ENCODE measurements around the gene MTA1. TPM values are rescaled to one million over a fixed set of nuclear protein-coding genes. Genes with fewer than 3 reads are reported as not detected.

Gene MTA1
- total and polyA plus RNA-seq, 2 of the 8 experiments (the other 6 are each of a cell fraction or from before 2014, with no cell fraction given) = 73.9 to 221 TPM

DNA sequence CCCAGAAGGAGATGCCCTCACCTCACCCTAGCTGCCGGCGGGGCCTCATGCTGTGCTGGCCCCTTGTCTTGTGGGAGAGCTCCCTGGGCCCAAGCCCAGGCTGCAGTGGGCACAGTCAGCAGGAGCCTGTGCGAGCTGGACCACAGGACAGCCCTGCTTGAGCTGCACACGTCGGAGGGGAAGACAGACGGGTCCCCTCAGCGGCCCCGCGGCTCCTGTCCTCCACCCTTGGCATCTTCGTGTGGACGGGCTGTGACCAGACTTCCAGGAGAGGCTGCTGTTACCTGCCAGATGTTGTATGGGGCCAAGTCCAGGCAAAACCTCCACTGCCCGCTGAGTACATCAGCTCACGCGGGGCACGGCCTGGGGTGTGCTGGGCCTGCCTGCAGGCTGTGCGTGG, 30.7 kb upstream of the MTA1 start:
- no peak overlapping the region for H3K23ac ChIP-seq (ENCODE audit: insufficient read length)
- H3K27ac ChIP-seq (ENCODE audit: low read depth, low read length) = no peak overlapping the region
- no peak overlapping the region for H2BK120ac ChIP-seq (replicated peaks; ENCODE audit: low read depth, low read length)
- no peaks in the 10 kb centered on the region for H3K27me3 ChIP-seq (replicated peaks in 1 of 4; ENCODE audit: control insufficient read depth in 3 of 4, extremely low read depth in 1 of 4, insufficient read depth in 3 of 4, low read length in 3 of 4)
- no peak overlapping the region for H2BK15ac ChIP-seq (ENCODE audit: low read length)
- no peak for FAIRE-seq
- H2BK5ac ChIP-seq (ENCODE audit: low read depth, low read length) = no peak overlapping the region
- no peak overlapping the region for H3K9ac ChIP-seq (replicated peaks in 1 of 4; ENCODE audit: extremely low read depth in 1 of 4, low read depth in 3 of 4, low read length in 3 of 4)
- H2AK5ac ChIP-seq (ENCODE audit: low read depth, low read length) = no peak overlapping the region
- H3K56ac ChIP-seq (replicated peaks; ENCODE audit: insufficient read length, low read depth, low read length) = no peak overlapping the region
- H3K79me1 ChIP-seq (ENCODE audit: low read depth, low read length) = no peaks in the 10 kb centered on the region; the same call in 1 of the 2 replicates
- no peak overlapping the region for H2BK12ac ChIP-seq (ENCODE audit: low read depth, low read length)
- CTCF ChIA-PET (ENCODE audit: partially characterized antibody) = interaction anchor here (1.0 to 2.0 kb wide), 6 partner anchors 8 to 180 kb away, joined by 3 to 6 read pairs (median 3); no protein-coding TSS in a partner anchor
- 87% methylated on average over 16 of the region's 16 CpGs; no CpG with 5 or more reads in 1 of the 2 experiments for WGBS, 2 experiments (ENCODE audit: extremely low coverage in 1 of 2, insufficient coverage in 1 of 2, insufficient read length in 1 of 2, insufficient replicate concordance in 2 of 2, low coverage in 1 of 2, low lambda C conversion rate in 2 of 2, missing lambda C conversion rate in 1 of 2)
- H2AFZ ChIP-seq (ENCODE audit: low read length) = no peak overlapping the region
- H3K79me2 ChIP-seq (ENCODE audit: control insufficient read depth in 1 of 2, insufficient read depth in 2 of 2, low read length in 2 of 2) = no peaks in the 10 kb centered on the region
- H3K23me2 ChIP-seq (ENCODE audit: low read depth, low read length) = no peaks in the 10 kb centered on the region
- H3K36me3 ChIP-seq (ENCODE audit: control insufficient read depth in 2 of 4, insufficient read depth in 4 of 4, low read length in 3 of 4) = peaks cover 0 to 12% (median 2%) of the 10 kb centered on the region in 4 experiments; a peak in 3 of 8 replicates
- peaks cover 0 to 8% of the 10 kb centered on the region in 2 experiments for H4K20me1 ChIP-seq (replicated peaks in 1 of 2; ENCODE audit: control insufficient read depth in 1 of 2, insufficient read depth in 2 of 2, low read length in 2 of 2)
- DNase-seq (ENCODE audit: low read depth in 1 of 2, low spot score in 2 of 2) = no peak
- no peak overlapping the region for H3K18ac ChIP-seq (ENCODE audit: extremely low read depth, low read length)
- H2BK20ac ChIP-seq (ENCODE audit: low read length) = no peak overlapping the region
- H3K9me3 ChIP-seq (ENCODE audit: insufficient read depth in 2 of 2, low read depth in 1 of 2, low read length in 1 of 2) = no peaks in the 10 kb centered on the region
- no peak overlapping the region for H3K4me3 ChIP-seq (ENCODE audit: extremely low read depth in 1 of 4, insufficient read depth in 2 of 4, low read depth in 3 of 4, low read length in 4 of 4)
- no peak overlapping the region for H4K5ac ChIP-seq (ENCODE audit: insufficient read length, low read depth, low read length)
- no peak overlapping the region for H3K4ac ChIP-seq (replicated peaks; ENCODE audit: insufficient read length, low read depth, low read length)
- POLR2A ChIA-PET (ENCODE audit: partially characterized antibody) = interaction anchor here (1.1 to 1.8 kb wide), 4 partner anchors 9 to 67 kb away, joined by 3 to 7 read pairs (median 4); partner anchors contain the start of gene TEX22
- H3K14ac ChIP-seq (ENCODE audit: insufficient read length) = no peak overlapping the region
- no peaks in the 10 kb centered on the region for H3K4me1 ChIP-seq (replicated peaks in 1 of 4; ENCODE audit: control insufficient read depth in 3 of 4, insufficient read depth in 4 of 4, low read length in 3 of 4)
- no peak overlapping the region for H4K8ac ChIP-seq (ENCODE audit: extremely low read depth, insufficient read depth, low read length)
- no peak overlapping the region for H4K91ac ChIP-seq (replicated peaks; ENCODE audit: insufficient read length, low read length)
- H3K4me2 ChIP-seq (ENCODE audit: insufficient read depth in 1 of 2, low read depth in 2 of 2, low read length in 2 of 2) = no peak overlapping the region
- no peak for TF ChIP-seq CTBP2 (IDR thresholded peaks at IDR 0.05; ENCODE audit: borderline replicate concordance, insufficient read depth, insufficient read length, low read length)
- TF ChIP-seq RFX5 (IDR thresholded peaks at IDR 0.05; ENCODE audit: borderline replicate concordance, low read depth, low read length) = no peak
- TF ChIP-seq SP1 (IDR thresholded peaks at IDR 0.05; ENCODE audit: low read depth, low read length) = no peak
- no peak for TF ChIP-seq EGR1 (IDR thresholded peaks at IDR 0.05; ENCODE audit: borderline replicate concordance, low read depth, low read length)
- no peak for TF ChIP-seq EZH2 (IDR thresholded peaks at IDR 0.05; ENCODE audit: low read depth, low read length, severe bottlenecking)
- TF ChIP-seq, protein P1, sequence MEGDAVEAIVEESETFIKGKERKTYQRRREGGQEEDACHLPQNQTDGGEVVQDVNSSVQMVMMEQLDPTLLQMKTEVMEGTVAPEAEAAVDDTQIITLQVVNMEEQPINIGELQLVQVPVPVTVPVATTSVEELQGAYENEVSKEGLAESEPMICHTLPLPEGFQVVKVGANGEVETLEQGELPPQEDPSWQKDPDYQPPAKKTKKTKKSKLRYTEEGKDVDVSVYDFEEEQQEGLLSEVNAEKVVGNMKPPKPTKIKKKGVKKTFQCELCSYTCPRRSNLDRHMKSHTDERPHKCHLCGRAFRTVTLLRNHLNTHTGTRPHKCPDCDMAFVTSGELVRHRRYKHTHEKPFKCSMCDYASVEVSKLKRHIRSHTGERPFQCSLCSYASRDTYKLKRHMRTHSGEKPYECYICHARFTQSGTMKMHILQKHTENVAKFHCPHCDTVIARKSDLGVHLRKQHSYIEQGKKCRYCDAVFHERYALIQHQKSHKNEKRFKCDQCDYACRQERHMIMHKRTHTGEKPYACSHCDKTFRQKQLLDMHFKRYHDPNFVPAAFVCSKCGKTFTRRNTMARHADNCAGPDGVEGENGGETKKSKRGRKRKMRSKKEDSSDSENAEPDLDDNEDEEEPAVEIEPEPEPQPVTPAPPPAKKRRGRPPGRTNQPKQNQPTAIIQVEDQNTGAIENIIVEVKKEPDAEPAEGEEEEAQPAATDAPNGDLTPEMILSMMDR (IDR thresholded peaks at IDR 0.05; ENCODE audit: control extremely low read depth in 1 of 3, insufficient read depth in 1 of 3, low read depth in 1 of 3, low read length in 3 of 3) = no peak
- TF ChIP-seq JUND (IDR thresholded peaks at IDR 0.05; ENCODE audit: low read length) = no peak
- TF ChIP-seq, protein P2, sequence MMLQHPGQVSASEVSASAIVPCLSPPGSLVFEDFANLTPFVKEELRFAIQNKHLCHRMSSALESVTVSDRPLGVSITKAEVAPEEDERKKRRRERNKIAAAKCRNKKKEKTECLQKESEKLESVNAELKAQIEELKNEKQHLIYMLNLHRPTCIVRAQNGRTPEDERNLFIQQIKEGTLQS (IDR thresholded peaks at IDR 0.05; ENCODE audit: insufficient read depth, low read depth, low read length) = no peak
- TF ChIP-seq SP2 (IDR thresholded peaks at IDR 0.05; ENCODE audit: low read length) = no peak
- TF ChIP-seq HDAC2 (IDR thresholded peaks at IDR 0.05; ENCODE audit: borderline replicate concordance in 1 of 2, low read depth in 2 of 2, low read length in 2 of 2) = no peak

Data from H1 (cell line).